Mucosa of rectum (tissue), 2 donors: ENCODE measurements around the gene KATNAL1.
"Not testable (repeated sequence)": the region's sequence is repeated elsewhere in the genome, so short reads cannot be mapped to it uniquely, and the experiment has no call there.

Experiments used
- H3K27ac ChIP-seq, 2 donors: one replicate each; pipeline ENCODE4 v1.7.0; 2013; ENCODE audit warnings: inconsistent platforms in 2 of 2, low read depth in 2 of 2, low read length in 2 of 2
- H3K27me3 ChIP-seq, 2 donors: one replicate each; pipeline ENCODE4 v1.7.0; 2013; ENCODE audit warnings: low read length in 2 of 2; ENCODE audit not compliant: control insufficient read depth in 2 of 2, insufficient read depth in 2 of 2
- H3K36me3 ChIP-seq, 2 donors: one replicate each; pipeline ENCODE4 v1.7.0; 2013; ENCODE audit warnings: low read length in 2 of 2; ENCODE audit not compliant: control insufficient read depth in 2 of 2, insufficient read depth in 2 of 2
- H3K4me1 ChIP-seq, 2 donors: one replicate each; pipeline ENCODE4 v1.7.0; 2013; ENCODE audit warnings: low read length in 2 of 2, mild to moderate bottlenecking in 1 of 2; ENCODE audit not compliant: control insufficient read depth in 2 of 2, insufficient read depth in 2 of 2
- H3K4me3 ChIP-seq, 2 donors: one replicate each; pipeline ENCODE4 v1.7.0; 2013; ENCODE audit warnings: low read length in 2 of 2
- H3K9ac ChIP-seq, 2 donors: one replicate each; pipeline ENCODE4 v1.7.0; 2013; ENCODE audit warnings: low read length in 2 of 2, low read depth in 1 of 2, mild to moderate bottlenecking in 1 of 2
- H3K9me3 ChIP-seq, 2 donors: one replicate each; pipeline ENCODE4 v1.7.0; 2013; ENCODE audit warnings: low read length in 2 of 2; ENCODE audit not compliant: control insufficient read depth in 2 of 2
- donor health status: healthy.
- donor health status: Normal muscosa, but diverticular disease.

The KATNAL1 gene

DNA sequence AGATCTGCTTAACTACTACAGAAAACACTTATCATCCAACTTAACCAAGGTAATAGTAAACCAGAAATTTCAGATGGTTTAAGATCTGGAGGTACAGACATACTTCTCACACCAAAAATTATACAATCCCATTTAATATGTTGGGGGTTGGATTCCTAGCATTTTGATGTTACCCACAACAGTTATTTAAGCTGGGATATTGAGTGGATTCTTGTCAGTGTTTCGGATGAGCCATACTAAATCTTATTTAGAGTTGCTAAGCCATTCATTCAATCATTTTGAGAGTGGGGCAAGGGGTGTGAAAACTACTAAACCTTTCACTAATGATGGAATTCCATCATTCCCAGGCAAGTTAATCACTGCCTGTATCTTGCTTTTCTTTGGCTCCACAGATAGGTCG lies 40.6 kb downstream of the KATNAL1 start:
- H3K27me3 ChIP-seq = no peaks in the 10 kb centered on the region
- H3K9me3 ChIP-seq = no peaks in the 10 kb centered on the region
- no peak overlapping the region for H3K9ac ChIP-seq
- no peak overlapping the region for H3K4me3 ChIP-seq
- no peaks in the 10 kb centered on the region for H3K4me1 ChIP-seq
- no peak overlapping the region for H3K27ac ChIP-seq
- no peaks in the 10 kb centered on the region for H3K36me3 ChIP-seq

DNA sequence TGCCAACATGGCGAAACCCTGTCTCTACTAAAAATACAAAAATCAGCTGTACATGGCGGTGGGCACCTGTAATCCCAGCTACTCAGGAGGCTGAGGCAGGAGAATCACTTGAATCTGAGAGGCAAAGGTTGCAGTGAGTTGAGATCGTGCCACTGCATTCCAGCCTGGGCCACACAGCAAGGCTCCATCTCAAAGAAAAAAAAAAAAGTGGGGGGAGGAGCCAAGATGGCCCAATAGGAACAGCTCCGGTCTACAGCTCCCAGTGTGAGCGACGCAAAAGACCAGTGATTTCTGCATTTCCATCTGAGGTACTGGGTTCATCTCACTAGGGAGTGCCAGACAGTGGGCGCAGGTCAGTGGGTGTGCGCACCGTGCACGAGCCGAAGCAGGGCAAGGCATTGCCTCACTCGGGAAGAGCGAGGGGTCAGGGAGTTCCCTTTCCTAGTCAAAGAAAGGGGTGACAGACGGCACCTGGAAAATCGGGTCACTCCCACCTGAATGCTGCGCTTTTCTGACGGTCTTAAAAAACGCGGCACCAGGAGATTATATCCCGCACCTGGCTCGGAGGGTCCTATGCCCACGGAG lies 48.1 kb downstream of the KATNAL1 start:
- not testable (repeated sequence) for H3K4me3 ChIP-seq, H3K9me3 ChIP-seq, H3K36me3 ChIP-seq, H3K27me3 ChIP-seq, H3K9ac ChIP-seq, H3K4me1 ChIP-seq, H3K27ac ChIP-seq

GRCh38 chr13:30257468-30258099 lies 49.8 kb downstream of the KATNAL1 start:
- Histone ChIP-seq H3K9me3 (no peaks in the 10 kb centered on the region), H3K27ac (no peak overlapping the region), H3K36me3 (peaks cover 0 to 3% of the 10 kb centered on the region in 2 donors), H3K4me3 (no peak overlapping the region), H3K4me1 (no peaks in the 10 kb centered on the region), H3K9ac (no peak overlapping the region), H3K27me3 (no peaks in the 10 kb centered on the region)

GRCh38 chr13:30256713-30257467 lies 50.5 kb downstream of the KATNAL1 start:
- H3K27me3 ChIP-seq = no peaks in the 10 kb centered on the region
- H3K4me1 ChIP-seq = no peaks in the 10 kb centered on the region
- H3K27ac ChIP-seq = no peak overlapping the region
- no peak overlapping the region for H3K9ac ChIP-seq
- no peak overlapping the region for H3K4me3 ChIP-seq
- no peaks in the 10 kb centered on the region for H3K9me3 ChIP-seq
- peaks cover 0 to 3% of the 10 kb centered on the region in 2 donors for H3K36me3 ChIP-seq

DNA sequence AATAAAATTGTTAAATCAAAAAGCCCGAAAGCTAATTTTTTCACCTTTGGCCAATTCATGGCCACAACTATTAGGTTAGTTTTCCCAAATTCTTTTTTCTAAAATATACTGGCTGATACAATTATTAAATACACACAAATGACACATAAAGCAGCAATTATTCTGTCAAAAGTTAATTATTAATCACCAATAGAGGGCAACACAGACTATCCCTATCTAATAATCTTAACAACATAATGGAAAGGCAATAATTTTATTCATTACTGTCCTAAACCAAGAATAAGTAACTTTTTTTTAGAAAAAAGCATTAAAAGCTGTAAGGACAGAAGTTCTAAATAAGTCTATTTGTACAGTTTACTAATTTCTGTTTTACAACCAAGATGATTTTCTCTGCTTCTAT lies 51.7 kb downstream of the KATNAL1 start:
- Histone ChIP-seq H3K27me3 (no peaks in the 10 kb centered on the region), H3K9me3 (no peaks in the 10 kb centered on the region), H3K4me3 (no peak overlapping the region), H3K9ac (no peak overlapping the region), H3K27ac (no peak overlapping the region), H3K4me1 (no peaks in the 10 kb centered on the region), H3K36me3 (peaks cover 0 to 3% of the 10 kb centered on the region in 2 donors)

- peaks cover 0 to 3% of the 10 kb centered on the region in 2 donors for H3K36me3 ChIP-seq
- H3K4me1 ChIP-seq = no peaks in the 10 kb centered on the region
- no peaks in the 10 kb centered on the region for H3K9me3 ChIP-seq
- H3K27ac ChIP-seq = no peak overlapping the region
- no peaks in the 10 kb centered on the region for H3K27me3 ChIP-seq
- no peak overlapping the region for H3K4me3 ChIP-seq
- H3K9ac ChIP-seq = no peak overlapping the region
Measured at GRCh38 chr13:30253830-30254229, 53.5 kb downstream of the KATNAL1 start.

DNA sequence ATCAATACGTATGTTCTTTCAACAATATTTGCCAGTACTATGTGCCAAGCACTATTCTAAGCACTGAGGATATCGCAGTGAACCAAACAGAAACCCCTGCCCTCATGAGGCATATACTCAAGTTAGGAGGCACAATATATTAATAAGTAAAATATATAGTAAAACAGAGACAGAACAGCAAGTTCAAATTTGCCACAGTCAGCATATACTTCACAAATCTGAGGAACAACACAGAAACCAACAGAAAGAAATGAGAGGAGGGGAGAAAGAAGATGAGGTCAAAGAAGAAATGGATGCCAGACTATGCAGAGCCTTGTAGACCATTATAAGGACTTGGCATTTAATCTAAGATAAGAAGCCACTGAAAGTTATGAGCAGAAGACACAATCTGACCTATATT lies 59.9 kb downstream of the KATNAL1 start:
- Histone ChIP-seq H3K4me3 (no peak overlapping the region), H3K9me3 (no peaks in the 10 kb centered on the region), H3K27ac (no peak overlapping the region), H3K36me3 (no peaks in the 10 kb centered on the region), H3K9ac (no peak overlapping the region), H3K27me3 (no peaks in the 10 kb centered on the region), H3K4me1 (no peaks in the 10 kb centered on the region)

GRCh38 chr13:30241532-30241931 lies 65.8 kb downstream of the KATNAL1 start:
- H3K4me3 ChIP-seq = no peak overlapping the region
- no peaks in the 10 kb centered on the region for H3K4me1 ChIP-seq
- H3K27ac ChIP-seq = no peak overlapping the region
- no peaks in the 10 kb centered on the region for H3K36me3 ChIP-seq
- no peaks in the 10 kb centered on the region for H3K27me3 ChIP-seq
- no peak overlapping the region for H3K9ac ChIP-seq
- H3K9me3 ChIP-seq = no peaks in the 10 kb centered on the region

- no peaks in the 10 kb centered on the region for H3K4me1 ChIP-seq
- no peaks in the 10 kb centered on the region for H3K27me3 ChIP-seq
- H3K27ac ChIP-seq = no peak overlapping the region
- no peaks in the 10 kb centered on the region for H3K9me3 ChIP-seq
- no peak overlapping the region for H3K4me3 ChIP-seq
- H3K36me3 ChIP-seq = no peaks in the 10 kb centered on the region
- no peak overlapping the region for H3K9ac ChIP-seq
Measured at GRCh38 chr13:30240608-30241007, 66.7 kb downstream of the KATNAL1 start.

DNA sequence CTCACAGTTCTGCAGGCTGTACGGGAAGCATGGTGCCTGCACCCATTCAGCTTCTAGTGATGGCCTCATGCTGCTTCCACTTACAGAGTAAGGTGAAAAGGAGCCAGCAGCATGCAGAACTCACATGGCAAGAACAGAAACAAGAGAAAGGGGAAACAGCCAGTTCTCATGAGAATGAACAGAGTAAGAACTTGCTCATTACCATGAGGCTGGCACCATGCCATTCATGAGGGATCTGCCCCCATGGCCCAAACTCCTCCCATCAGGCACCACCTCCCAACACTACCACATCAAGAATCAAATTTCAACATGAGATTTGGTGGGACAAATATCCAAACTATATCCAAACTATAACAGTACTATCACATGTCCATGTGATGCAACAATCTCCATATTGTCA lies 72.1 kb downstream of the KATNAL1 start:
- no peaks in the 10 kb centered on the region for H3K36me3 ChIP-seq
- H3K9me3 ChIP-seq = no peaks in the 10 kb centered on the region
- H3K4me1 ChIP-seq = no peaks in the 10 kb centered on the region

More for the DNA sequence above, 72.1 kb downstream of the KATNAL1 start:
- no peak overlapping the region for H3K4me3 ChIP-seq
- H3K27me3 ChIP-seq = no peaks in the 10 kb centered on the region
- no peak overlapping the region for H3K27ac ChIP-seq
- H3K9ac ChIP-seq = no peak overlapping the region
